NCI-H524 (cell line): ENCODE data around the gene SCGB1C2.
"Not testable (repeated sequence)": the region's sequence is repeated elsewhere in the genome, so short reads cannot be mapped to it uniquely, and the experiment has no call there.

ENCODE experiments used
- DNase-seq, 2 experiments: peaks; one replicate each; lab custom pipeline; 2025; lab: John Stamatoyannopoulos, UW

Gene SCGB1C2

DNA sequence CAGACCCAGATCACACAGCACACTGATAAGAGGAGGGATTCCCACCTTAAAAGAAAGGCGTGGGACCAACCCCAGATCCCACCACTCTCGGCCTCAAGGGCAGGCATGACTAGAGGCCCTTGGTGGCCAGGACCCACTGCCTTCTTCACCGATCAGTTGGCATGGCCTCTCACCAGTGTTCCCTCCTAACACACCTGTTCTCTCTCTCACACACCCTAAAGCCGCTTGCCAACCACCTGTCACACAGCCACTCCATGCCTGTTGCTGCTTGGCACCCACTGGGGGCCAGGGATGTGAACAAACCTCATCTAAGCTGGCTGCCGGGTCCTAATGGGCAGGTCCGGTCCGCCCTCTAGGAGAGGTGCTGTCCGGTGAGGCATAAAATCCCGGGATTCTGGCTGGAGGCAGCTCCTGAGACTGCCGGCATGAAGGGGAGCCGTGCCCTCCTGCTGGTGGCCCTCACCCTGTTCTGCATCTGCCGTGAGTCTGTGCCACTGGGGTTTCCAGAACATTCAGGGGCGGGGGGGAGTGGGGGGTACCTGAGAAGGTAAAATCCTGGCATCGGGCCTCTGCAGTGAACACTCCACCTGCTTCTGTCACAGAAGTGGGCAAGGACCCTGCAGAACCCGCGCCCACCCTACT, at the start of gene SCGB1C2:
Gene SCGB1C2 (plus strand): TSS at position 404 of the 642 bp plus-strand sequence. CDS start 22 bp downstream, at position 426.
- not testable (repeated sequence) for DNase-seq

GRCh38 chr17:113111-113510, 24.3 kb upstream of the SCGB1C2 start:
- not testable (repeated sequence) for DNase-seq

DNA sequence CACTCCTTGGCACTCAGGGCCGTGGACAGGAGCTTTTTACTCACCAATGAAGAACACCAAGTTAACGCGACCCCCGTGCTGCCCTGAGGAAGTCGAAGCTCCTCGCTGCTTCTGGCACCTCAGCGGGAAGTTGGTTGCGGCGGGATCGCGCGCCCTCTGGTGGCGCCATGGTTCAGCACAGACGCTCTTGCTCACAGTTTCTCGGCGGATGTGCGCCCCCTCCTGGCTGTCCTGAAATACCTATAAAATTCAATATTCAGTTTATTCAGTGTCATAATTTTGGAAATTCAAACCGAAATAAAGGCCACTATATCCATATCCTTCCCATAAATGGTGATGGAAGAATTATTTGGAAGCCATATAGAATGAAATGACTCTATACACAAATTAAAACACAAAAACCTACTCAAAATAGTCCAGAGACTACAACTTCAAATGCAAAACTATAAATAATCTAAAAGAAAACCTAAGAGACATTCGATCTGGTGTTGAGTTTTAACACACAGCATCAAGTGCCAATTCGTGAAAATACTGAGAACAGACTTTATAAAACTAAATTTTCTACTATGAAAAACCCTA, 18.9 kb upstream of the SCGB1C2 start:
- DNase-seq, result not testable (repeated sequence)

GRCh38 chr17:133932-134331, 3.4 kb upstream of the SCGB1C2 start:
- DNase-seq, result not testable (repeated sequence)

DNA sequence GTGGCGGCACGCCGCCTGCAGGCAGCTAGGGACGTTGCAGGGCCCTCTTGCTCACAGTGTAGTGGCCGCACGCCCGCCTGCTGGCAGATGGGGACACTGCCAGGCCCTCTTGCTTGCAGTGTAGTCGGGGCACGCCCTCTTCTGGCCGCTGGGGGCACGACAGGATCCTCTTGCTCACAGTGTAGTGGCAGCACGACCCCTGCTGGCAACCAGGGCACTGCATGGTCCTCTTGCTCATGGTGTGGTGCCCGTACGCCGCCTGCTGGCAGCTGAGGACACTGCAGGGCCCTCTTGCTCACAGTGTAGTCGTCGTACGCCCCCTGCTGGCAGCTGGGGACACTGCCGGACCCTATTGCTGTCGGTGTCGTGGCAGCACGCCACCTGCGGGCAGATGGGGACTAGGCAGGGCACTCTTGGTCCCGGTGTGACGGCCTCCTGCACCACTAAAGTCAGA, 3.0 kb upstream of the SCGB1C2 start:
- DNase-seq, result not testable (repeated sequence)

- not testable (repeated sequence) for DNase-seq
These were observed 2.3 kb upstream of the SCGB1C2 start for GRCh38 chr17:135022-135421.

DNA sequence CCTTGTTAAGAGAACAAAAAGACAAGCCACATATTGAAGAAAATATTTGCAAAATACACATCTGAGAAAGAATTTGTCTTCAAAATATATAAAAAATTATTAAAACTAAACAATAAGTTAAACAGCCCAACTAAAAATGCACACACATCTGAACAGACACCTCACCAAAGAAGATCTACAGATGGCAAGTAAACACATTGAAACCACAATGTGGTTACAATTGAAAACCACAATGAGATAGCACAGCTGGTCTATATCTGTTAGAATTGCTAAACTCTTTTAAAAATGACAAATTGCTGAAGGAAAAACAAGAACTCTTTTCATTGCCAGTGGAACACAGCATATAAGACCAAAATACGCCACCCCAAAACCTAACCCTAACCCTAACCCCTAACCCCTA, 1.5 kb upstream of the SCGB1C2 start:
- not testable (repeated sequence) for DNase-seq

DNA sequence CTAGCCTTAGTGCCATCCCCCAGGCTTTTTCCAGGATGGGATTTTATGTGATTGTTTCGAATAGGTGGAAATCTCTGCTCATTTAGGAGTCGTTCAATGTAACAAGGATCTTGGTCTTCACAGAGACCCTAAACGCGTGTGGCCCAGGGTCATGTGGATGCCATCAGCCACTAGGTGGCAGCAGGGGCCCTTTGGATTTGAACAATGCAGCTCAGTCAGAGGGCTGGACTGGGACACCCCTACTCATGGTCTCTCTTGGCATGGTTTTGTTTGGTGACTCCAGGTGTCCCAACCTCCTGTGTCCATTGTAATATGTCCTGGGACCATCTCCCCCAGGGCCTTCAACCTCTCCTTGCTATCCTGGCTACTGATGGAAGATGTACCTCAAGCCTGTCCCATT, 838 bp upstream of the SCGB1C2 start:
- DNase-seq, result not testable (repeated sequence)

DNA sequence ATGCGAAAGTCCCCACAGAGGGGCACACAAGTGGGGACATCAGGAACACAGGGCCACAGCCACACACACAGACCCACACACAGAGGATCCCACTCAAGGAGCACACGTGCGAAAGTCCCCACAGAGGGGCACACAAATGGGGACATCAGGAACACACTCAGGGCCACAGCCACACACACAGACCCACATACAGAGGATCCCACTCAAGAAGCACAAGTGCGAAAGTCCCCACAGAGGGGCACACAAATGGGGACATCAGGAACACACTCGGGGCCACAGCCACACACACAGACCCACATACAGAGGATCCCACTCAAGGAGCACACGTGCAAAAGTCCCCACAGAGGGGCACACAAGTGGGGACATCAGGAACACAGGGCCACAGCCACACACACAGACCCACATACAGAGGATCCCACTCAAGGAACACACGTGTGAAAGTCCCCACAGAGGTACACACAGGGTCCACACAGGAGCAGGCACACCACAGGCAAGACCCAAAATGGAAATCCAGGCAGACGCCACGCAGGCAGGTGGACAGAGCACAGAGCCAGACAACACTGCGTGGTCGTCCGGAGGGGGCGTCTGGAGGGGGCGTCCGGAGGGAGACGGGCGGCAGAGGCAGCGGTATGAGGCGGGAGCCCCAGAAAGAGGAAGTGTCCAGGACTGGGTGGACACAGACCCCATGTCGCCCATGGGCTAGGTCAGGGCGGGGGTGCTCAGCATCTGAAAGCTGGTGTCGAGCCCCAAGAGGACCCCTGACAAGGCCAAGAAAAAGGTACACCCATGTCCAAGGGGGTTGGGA, 2.2 kb downstream of the SCGB1C2 start:
- DNase-seq, result not testable (repeated sequence)

DNA sequence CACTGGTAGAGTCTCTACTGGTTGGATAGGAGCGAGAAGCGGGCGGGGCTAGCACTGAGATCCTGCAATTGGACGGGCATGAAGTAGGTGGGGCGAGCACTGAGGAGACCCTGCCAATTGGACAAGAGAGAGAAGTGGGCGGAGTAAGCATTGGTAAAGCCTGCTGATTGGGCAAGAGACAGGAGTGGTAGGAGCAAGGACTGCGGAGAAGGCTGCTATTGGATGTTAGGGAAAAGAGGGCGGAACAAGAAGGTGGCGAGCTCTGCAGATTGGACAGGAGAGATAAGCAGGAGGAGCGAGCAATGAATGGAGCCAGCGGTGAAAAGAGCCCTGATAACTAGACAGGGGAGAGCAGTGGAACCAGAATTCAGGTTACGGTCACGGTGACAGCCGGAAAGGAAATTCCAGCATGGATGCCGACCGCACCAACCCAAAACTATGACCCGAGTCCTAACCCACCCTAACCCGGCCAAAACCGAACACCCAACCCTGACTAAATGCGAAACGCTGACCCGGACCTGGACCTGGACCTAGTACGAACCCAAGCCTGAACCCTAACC, 4.8 kb downstream of the SCGB1C2 start:
- no peak for DNase-seq

DNA sequence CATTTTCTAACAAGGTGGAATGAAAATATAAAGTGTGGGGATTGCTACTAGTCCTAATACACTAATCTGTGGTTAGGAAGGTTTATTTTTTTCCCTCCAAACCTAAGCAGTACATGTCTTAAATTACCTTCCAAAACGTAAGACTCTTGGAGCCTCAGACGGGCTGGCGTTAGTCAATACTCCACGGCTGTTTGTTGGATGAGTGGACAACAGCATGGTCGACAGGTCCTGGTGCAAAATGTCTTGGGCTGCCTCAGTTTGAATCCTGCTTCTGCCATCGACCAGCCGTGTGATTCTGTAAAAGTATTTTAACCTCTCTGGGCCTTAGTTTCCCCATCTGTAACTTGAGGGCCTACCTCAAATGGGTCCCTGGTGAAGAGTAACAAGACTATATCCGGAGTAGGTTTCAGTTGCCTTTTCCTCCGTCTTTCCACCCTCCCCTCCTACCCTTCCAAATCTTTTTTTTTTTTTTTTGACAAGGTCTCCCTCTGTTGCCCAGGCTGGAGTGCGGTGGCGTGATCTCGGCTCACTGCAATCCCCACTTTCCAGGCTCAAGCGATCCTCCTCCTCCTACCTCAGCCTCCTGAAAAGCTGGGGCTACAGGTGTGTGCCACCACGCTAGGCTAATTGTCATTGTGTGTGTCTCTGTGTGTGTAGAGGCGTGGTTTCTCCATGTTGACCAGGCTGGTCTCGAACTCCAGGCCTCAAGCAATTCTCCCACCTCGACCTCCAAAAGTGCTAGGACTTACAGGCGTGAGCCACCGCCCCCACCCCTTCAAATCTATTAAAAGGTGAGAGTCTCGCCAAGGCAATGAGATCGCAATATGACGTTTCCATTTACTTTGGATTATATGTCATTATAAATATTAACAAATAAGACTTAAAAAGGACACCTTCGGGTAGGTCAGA, 5.8 kb downstream of the SCGB1C2 start:
- no peak for DNase-seq

DNA sequence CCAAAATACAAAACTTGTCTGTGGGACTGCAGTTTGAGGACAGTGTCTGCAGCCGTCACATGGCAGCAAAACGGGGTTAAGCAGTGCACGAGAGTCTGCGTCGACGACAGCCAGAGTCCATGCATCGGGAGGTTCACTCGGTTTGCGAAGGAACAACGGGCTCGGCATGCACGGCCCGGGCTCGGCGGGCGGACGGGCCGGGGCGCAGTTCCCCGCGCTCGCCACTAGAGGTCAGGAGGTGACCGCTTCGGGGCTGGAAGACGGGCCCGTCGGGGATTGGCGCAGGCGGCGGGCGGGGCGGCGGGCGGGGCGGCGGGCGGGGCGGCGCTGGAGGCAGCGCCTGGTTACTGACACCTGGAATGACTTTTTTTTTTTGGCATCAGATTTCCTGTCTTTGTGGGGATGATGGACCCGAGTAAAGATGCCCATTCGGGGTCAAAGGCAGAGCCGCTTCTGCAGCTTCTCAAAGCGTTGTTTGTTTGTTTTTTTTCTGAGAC, 6.5 kb downstream of the SCGB1C2 start:
- DNase-seq, result peak; percentile 49 to 63

GRCh38 chr17:144936-145670, 7.7 kb downstream of the SCGB1C2 start:
- no peak for DNase-seq

DNA sequence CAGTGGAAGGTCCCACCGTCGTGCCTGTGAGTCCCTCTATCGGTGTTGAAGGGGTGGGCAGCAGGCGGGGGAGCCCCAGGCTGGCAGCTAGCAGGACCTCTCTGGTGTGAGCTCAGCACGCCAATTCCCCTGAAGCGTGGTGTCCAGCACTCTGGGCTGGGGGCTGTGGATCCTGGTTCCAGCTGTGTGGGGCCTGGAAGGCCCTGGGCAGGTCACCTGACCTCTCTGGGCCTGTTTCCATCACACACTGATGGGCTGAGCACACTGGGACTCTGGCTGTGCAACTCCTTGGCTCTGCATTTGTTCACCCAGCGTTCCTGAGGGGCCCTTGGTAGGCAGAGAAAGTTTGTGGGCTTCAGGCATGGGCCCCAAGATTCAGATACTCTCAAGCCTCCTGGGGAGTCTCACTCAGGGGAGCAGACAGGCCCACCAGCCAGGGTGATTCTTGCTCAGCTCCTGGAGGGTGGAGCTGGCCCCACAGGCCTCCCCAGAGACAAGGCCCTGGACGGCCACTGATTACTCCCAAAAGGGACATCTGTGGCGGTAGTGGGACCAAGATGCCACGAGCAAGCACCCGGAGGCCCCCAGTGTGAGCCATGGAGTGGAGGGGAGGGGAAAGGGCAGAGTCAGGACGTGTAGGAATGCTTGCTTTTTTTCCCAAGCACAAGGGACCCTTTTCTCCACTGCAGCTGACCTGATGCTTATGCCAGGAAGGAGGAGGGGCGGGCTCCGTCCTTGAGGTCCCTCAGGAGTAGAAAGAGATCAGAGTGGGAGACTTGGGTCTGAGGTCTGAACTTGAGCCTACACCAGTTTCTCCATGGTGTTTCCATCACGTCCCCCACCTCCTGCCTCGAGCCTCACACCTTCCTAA, 8.5 kb downstream of the SCGB1C2 start:
- no peak for DNase-seq

DNA sequence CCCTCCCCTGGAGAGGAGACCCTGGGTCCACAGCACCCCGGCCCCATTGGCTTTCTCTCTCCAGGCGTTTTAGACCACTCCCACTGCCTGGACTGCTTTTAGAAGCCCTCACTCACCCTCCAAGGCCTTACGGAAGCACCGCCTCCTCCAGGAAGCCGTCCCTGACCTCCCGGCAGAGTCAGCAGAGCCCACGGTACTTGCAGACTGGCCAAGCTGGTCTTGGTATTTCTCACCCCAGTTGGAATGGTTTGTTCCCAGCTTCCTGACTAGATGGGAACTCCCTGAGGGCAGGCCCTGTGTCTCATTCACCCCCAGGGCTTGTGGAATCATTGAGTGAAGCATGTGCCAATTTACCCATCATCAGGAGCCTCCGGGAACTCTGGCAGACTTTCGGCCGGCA, 9.2 kb downstream of the SCGB1C2 start:
- DNase-seq, result no peak

GRCh38 chr17:146983-147761, 9.8 kb downstream of the SCGB1C2 start:
- no peak for DNase-seq

GRCh38 chr17:147796-148740, 10.7 kb downstream of the SCGB1C2 start:
- DNase-seq, result no peak

- DNase-seq, result no peak
These were observed 11.4 kb downstream of the SCGB1C2 start for GRCh38 chr17:148757-149156.
